CD4-positive, alpha-beta T cell treated with Interleukin-4 for 1 hour (primary cell): ENCODE measurements around the gene RAPSN.

Experiments
- DNase-seq, 2 donors: peaks; one replicate each; pipeline ENCODE4 v3.0.0-alpha.2; 2020 to 2022

The RAPSN gene

DNA sequence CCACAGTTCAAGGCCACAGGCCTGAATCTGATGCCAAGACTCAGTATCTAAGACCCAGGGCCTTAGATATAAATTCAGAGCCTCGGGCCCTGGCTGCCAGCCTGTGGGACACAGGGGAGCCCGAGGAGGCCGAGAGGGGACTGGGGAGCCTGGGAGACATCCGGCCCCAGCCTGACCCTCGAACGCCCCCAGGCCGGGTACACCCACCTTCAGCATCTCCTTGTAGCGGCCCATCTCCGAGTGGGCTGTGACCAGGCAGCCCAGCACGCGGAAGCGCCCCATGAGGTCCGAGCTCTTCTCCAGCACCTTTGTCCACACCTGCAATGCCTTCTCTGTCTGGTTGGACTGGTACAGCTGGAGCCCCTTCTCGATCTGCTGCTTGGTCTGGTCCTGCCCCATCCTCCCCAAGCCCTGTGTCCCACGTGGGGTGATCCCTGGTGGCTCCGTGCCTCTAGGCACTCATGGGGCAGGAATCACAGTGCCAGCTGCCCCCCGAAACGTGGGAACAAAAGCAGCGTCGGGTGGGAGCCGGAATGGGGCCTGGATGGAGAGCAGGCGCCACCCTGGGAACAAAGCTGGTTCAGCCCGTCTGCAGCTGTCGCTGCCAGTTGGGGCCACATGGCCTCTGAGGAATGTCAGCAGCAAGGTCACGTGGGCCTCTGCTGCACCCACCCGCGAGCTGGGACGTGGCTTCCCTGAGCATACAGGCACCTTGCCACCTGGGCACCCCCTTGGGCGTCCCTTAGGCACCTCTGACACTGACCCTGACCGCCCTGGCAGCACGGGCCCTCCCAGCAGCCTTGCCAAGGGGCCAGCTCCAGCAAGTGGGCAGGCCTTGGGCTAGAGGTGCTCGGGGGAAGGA is at the start of gene RAPSN:
RAPSN (minus strand) TSS at position 571 of the 862 bp plus-strand sequence; CDS start at position 399, 172 bp downstream.
- no peak for DNase-seq

DNA sequence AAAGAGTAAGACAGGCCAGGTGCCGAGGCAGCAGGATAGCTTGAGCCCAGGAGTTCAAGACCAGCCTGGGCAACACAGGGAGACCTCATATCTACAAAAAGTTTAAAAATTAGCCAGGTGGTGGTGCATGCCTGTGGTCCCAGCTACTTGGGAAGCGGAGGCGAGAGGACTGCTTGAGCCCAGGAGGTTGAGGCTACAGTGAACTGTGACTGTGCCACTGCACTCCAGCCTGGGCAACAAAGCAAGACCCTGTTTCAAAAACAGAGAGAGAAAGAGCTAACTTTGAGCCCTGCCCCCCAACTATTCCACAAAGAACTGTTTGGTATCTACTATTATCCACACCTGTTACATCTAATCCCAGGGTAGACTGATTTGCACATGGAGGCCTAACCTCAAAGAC is 49.2 kb upstream of the RAPSN start:
- DNase-seq, result no peak

DNA sequence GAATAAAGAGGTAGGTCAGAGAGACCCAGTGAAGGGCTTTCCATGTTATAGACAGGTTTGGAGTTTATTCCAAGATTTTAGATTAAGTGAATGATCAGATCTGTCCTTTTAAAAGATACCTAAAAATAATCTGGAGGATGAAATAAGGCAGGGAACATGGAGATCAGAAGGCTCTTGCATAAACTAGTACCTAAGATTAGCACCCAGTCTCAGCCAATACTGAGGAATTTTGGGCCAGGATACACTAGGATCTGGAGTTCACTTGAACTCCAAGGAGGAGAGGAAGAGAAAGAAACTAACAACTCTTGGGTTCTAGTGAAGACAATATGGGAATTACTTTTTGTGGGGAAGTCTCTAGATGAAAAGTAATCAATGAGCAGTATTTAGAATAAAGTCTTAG is 47.9 kb upstream of the RAPSN start:
- DNase-seq, result no peak

DNA sequence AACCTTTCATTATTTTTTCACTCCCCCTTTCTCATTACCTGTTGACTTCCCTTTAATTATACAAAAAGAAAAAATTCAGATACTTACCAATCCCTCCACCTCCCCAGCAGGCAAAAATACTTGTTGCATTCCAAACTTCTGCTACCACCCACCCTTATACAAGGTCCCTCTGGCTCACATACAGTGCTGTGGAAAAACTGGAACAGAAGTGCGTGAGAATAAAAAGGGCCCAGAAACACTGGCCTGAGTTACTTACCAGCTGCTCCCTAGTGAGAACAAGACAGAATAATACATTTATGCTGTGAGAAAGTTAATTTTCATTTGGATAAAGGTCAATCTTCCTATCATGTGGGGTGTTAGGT is 46.9 kb upstream of the RAPSN start:
- no peak for DNase-seq

DNA sequence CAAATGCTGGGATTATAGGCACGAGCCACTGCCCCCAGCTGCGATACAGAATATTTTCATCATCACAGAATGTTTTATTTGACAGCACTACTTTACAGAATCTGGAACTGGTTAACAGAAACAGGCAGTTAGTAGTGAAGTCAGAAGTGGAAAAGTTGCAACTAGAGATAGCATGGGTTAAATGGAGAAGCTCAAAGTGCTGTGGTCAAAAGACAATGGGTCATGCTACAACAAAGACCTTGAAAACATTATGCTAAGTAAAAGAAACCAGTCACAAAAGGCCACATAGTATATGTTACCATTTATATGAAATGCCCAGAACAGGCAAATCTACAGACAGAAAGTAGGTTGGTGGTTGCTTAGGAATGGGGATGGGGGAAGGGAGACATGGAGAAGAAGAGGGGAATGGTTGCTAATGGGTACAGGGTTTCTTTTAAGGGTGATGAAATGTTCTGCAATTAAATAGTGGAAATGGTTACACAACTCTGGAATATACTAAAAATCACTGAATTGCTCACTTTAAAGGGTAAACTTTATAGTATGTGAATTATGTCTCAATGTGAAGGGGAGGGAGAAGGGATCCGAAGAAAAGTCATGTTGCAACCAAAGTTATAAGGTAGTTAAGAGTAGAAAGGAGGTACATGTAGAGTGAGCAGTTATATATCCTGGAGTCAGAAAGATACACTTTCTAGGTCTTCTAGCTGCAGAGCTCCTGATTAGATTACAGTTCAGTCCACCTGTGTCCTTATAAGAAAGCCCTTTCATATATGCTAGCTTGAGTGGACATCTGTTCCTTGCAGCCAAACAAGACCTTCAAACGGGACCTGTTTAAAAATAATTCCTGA is 46.3 kb upstream of the RAPSN start:
- DNase-seq, result no peak

DNA sequence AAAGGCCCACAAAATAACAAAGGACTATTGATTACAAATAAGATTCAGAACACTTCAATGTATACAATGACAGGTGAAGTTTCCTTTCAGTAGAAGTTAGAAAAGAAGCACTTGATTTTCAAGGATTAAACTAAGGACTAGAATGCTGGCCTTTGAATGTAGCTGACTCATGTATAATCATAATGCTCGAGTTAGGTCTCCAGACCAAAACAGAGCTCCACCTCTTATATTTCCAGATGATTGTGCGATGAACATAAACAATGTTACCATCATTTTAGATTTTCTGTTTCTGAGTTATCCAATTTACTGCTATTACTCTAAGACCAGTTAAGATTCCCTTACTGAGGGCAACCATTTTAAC is 40.4 kb upstream of the RAPSN start:
- DNase-seq, result no peak

DNA sequence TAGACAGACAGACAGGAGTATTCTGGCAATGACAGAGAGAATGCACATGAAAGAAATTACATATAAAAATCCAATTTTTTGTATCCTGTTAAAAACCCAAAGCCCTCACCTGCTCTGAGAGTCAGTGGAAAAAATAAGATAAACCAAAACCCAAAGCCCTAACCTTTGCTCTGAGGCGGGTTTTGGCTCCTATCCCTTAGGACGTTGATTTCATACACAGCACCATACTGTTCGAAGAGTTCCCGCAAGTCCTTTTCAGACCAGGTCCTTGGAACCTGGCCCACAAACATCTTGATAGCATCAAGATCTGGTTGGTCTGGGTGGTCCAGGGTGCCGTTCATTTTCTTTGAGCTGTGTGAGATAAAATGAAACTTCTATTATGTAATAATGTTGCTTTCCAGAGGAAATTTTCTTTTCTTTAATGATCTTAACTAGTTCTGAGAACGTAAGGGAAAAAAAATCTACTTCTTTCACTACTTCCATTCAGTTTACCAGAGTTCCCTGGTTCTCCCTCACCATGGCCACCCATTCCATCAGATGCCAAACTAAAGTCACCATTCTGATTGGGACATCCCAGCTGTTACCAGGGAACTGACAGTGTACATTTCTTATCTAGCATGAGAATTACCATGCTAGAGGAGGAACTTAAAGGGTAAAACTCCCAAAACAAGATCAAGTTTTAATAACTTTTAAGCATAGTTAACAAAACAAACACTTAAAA is 39.9 kb upstream of the RAPSN start:
- no peak for DNase-seq

DNA sequence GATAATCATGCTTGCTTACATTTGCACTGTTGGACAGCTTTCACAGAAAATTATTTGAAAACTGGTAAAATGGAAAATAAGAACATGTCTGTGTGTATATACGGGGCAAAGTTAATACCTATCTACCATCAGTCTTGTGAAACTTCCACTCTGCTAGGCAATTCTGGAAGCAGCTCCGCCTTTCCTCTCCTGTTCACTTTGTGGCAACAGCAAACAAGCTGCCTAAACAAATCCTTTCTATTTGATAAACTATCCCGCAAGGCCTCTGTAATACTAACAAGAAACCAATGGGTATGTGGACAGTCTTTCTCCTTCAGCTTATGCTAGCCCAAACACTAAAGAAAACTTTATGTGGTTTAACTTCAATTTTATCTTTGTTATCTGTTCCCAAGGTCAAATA is 39.2 kb upstream of the RAPSN start:
- no peak for DNase-seq

DNA sequence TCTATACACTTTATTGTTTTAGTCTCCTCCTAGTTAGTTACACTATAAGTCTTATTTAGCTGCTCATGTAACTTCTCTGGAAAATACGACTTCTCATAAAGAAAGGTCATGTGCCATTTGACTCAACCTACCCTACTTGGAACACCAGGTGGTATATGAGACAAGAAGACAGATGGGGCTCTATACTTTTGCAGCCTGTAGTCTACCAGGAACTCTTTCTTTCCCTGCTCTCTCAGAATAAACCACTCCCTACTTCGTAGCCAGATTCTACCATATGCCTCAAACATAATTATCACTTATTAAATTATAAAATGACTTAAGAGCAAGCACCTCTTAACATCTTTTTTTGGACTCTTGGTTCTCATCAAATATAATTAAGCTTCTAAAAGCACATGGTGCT is 38.5 kb upstream of the RAPSN start:
- DNase-seq, result no peak

DNA sequence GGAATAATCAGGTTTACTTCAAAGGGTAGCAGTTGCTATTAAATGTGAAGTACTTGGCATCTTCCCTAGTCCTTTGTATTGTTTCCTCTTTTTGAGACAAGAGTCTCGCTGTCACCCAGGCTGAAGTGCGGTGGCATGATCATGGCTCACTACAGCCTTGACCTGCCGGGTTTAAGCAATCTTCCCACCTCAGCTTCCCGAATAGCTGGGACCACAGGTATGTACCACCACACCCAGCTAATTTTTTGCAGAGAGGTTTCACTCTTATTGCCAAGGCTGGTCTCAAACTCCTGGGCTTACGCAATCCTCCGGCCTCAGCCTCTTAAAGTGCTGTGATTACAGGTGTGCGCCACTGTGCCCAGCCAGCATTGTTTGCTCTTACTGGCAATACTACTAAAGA is 36.2 kb upstream of the RAPSN start:
- DNase-seq, result no peak

DNA sequence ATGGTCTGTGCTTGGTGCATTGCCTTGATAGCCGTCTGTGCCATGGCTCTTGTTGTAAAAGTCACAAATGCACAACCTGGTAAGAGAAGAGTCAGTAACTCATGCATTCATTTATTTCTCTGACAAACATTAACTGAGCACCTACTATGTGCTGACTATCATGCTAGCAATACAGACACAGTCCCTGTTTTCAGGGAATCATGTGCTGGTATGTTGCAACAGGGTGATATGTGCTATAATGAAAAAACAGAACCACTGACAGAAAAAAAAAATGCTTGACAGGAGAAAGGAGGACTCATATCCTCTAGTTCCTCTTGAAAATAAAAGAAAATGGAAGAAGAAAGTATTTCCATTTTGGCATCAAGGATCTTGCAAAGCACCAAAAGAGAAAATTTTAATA is 34.5 kb upstream of the RAPSN start:
- no peak for DNase-seq

DNA sequence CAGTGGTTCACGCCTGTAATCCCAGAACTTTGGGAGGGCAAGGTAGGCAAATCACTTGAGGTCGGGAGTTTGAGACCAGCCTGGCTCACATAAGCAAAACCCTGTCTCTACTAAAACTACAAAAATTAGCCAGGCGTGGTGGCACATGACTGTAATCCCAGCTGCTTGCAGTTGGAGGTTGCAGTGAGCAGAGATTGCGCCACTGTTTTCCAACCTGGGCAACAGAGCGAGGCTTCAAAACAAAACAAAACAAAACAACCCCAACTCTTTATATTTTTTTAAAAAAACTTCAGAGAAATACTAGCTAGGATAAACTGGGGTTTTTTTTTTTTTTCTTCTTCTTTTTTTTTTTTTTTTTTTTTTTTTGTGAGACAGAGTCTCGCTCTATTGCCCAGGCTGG is 31.8 kb upstream of the RAPSN start:
- DNase-seq, result no peak

DNA sequence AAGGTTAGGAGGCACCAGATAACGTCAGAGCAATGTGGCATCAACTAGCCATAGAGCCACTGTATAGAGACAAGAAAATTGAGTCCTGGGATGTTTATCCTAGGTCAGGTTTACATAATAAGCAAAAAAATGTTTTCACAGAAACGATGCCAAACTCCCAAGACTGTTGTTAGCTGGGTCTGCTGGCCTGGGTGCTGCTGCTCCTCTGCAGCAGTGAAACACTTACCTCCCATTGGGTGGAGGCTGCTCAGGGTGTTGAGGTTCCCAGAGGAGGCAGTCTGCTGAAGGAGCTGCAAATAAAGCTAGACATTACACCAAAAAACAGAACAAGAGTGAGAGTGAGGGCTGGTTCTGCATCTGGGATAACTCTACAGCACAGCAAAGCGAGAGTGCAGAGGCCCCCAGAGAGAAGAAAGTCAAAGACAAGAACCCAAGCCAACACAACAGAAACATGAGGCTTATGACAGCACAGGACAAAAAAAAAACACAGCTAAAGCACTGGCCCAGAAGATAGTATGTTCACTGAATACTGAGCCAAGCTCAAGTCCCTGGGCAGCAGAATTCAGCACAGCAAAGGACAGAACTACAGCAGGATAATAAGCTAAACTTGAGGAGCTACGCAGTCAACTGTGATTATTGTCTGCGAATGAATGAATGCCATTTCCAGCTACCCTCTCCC is 29.9 kb upstream of the RAPSN start:
- DNase-seq, result no peak

DNA sequence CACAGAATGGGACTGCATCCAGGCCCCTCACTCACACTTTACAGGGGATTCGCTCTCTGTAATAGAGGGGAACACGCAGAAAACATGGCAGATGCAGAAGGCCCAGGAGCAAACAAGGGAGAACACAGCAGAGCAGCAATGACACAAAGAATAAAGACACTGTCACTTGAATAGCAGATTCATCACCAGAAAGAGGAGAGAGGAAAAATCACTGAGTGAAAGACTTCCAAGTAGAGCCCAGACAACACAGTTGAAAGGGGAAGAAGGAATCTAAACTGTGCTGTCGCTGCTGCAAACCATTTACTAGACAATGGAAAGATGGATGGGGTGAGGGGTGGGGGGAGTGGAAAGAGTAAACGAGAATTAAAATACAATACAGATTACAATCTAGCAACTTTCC is 28.8 kb upstream of the RAPSN start:
- DNase-seq, result no peak

DNA sequence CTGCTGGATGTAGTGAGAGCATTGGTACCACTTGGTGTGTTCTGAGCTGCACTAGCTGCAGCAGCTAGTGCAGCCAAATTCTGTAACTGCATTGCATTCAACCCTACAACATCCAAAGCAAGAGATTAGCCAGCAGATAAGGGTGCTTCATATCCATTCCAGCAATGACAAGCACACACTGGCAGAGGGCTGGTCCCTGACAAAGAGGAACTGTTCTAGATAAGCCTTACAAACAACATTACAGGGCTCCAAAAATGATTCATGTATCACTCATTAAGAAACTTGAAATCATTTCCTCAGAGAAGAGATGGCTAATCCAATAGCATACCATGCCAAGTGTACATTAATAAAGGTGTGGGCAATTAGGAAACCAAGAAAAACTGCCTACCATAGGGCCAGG is 28.4 kb upstream of the RAPSN start:
- DNase-seq, result no peak

DNA sequence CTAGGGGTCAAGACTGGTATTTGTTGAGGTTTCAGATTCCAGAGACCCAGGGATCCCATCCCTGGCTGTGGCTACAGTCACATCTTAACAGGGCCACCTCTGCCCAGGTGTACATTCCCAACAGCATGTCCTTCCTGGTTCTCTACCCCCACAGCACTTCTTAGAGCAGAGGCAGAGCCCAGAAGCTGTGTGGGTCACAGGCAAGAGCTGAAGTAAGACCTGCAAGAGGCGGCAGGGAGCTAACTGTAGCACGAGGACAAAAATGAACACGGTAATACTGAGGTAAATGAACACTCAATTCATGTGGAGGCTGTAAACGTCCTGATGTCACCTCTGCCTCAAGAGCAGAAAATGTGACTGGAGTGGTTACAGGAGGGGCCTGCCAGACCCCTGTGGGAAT is 21.7 kb upstream of the RAPSN start:
- DNase-seq, result no peak

DNA sequence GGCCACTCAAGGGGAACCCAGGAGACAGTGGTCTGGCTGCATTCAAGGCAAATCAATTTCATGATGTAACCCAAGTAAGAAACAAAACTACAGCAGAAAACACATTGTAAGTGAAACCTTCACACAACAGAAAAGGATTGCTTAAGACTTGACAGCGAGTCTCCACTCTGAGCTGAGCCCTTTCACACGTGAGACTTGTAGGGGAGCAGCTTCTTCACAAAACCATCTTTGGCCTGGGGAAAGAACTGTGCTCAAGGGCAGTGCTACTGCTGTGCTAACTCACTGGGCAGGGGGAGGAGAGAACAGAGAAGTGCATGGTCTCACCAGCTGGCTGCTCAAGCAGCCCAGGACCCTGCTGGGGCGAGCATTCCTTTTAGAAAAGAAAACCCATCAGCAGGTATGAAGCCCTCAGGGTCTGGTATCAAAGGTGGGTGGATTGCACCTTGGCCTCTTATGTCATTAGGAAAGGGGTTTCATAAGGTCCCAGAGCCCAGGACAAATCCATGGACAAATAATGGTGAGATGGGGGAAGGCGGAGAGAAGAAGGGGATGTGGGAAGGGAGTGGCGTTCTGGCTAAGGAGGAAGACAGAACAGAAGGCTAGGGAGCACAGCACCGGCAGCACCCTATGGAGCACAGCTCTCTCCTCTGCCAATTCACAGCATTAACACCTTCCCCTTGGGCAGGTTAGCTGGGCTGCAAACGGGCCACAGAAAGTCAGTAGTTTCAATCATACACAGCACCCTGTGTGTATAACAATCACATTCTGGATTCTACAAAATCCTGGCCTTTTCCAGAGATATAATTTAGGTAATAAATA is 20.6 kb upstream of the RAPSN start:
- no peak for DNase-seq

DNA sequence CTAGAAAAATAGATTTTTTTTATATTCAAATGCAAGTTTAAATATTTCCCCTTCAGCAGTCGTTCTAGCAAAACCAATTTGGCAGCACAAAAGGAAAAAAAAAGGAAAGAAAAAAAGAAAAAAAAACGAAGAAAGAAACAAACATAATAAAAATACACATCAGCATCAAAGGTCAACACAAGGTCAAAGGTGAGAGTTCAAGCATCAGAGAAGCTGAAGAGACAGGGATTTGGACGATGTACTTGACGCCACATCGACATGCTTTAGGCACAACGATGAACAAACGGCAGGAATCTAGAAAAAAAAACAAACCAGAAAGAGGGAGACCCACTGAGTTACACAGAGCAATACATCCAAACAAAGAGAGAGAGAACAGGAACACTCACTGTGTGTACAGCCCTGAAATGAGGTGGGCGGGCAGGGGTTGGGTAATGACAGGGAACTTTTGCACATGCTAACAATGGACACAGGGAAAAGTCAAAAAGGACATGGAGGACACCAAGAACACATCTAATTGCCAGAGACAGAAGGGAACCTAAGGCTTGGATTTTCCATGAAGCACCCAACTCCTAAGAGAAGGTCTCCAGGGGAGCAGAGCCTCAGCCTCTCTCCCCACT is 19.8 kb upstream of the RAPSN start:
- no peak for DNase-seq

DNA sequence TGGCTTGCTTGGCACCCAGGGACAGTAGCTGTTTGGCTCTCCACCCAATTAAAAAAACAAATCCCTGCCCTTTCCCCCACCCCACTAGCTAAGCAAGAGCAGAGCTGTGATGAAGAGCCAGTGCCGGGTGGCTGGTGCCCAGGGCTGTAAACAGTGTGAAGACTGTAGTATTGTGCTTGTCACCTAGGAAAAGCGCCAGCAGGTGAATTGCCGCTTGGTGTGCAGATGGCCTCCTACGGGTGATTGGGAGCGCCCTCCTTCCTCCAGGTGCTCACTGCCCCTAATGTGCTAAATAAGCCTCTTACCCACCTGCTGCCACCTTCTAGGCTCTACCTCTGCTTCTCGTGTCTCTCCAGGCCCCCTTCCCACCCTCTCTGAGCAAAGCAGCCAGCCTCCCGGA is 18.4 kb upstream of the RAPSN start:
- DNase-seq, result no peak

DNA sequence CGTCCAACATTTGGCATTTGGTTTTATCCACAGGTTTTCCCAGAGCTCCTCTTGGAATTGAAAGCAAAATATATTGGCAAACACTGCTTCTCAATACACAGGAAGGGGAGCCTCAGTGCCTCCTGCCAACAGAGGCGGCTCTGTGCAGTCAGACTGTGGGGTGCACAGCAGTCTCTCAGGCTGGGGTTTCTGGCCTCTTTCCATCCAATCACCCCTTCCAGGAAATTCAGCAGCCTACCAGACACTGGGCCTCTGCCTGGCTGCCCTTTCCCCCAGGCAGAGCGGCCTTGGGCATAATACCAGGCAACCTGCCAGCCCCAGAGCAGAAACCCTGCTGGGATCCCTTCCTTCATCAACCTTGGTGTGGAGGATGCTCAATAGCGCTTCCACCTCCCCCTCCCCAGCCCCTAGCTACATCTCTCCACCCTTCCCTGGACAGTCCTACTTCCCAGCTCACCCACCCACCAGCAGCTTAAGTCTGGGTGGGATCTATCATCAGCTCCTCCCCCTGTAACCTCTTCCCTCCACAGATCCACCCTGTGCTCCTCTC is 17.8 kb upstream of the RAPSN start:
- no peak for DNase-seq

DNA sequence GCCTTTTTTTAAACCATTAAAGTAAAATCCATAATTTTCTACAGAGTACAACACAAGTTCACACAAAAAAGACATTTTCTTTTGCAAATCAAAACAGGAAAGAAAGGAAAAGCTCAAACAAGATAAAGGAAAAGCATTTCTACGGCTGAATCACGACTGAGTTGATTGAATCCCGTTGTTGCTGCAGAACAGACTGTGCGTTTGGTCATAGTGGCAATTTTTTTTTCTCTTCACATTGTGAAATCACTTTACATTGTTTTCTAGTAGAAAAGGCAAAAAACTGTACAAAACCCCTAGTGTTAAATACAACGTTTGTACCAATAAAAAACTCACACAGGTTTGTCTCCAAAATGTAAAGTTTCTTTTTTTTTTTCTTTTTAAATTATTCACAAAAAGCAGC is 17.3 kb upstream of the RAPSN start:
- DNase-seq, result no peak
